ENCODE data around the gene ICAM1.

DNA sequence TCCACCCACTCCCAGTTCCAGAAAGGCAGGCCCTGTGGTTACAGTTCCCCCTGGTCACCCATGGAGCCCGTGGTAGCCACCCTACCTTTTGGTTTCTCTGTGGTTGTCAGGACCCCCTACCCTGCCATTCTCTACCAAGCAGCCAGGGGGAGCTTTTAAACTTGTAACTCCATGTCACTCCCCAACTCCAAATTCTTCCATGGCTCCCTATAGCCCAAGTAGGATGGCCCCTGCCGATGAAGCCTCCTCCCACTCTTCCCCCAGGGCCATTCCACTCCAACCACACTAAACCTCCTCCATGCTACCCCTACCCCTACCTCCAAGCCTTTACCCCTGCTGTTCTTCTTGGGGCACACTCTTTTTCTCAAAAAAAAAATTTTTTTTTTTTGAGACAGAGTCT is 42.0 kb upstream of the ICAM1 start:
- TF ChIP-seq, protein P1, sequence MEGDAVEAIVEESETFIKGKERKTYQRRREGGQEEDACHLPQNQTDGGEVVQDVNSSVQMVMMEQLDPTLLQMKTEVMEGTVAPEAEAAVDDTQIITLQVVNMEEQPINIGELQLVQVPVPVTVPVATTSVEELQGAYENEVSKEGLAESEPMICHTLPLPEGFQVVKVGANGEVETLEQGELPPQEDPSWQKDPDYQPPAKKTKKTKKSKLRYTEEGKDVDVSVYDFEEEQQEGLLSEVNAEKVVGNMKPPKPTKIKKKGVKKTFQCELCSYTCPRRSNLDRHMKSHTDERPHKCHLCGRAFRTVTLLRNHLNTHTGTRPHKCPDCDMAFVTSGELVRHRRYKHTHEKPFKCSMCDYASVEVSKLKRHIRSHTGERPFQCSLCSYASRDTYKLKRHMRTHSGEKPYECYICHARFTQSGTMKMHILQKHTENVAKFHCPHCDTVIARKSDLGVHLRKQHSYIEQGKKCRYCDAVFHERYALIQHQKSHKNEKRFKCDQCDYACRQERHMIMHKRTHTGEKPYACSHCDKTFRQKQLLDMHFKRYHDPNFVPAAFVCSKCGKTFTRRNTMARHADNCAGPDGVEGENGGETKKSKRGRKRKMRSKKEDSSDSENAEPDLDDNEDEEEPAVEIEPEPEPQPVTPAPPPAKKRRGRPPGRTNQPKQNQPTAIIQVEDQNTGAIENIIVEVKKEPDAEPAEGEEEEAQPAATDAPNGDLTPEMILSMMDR (IDR thresholded peaks at IDR 0.05): peak; percentile 46 to 50 (median 49)
- no peak for TF ChIP-seq POLR2A (IDR thresholded peaks at IDR 0.05)

All from right lobe of liver (tissue), 4 donors.